Inflammatory macrophage (primary cell): ENCODE results near the gene APAF1.
"Not testable (repeated sequence)": the region's sequence is repeated elsewhere in the genome, so short reads cannot be mapped to it uniquely, and the experiment has no call there.

Experiments used
- DNase-seq, 2 donors: peaks; one replicate each; pipeline ENCODE4 v3.0.0-alpha.2; 2020 to 2022

The APAF1 gene

GRCh38 chr12:98730412-98730811, 85.3 kb downstream of the APAF1 start:
- no peak for DNase-seq

GRCh38 chr12:98733667-98734350, 88.7 kb downstream of the APAF1 start:
- DNase-seq = no peak

- DNase-seq = no peak
These were observed 90.7 kb downstream of the APAF1 start for GRCh38 chr12:98735821-98736220.

- no peak for DNase-seq
These were observed 91.5 kb downstream of the APAF1 start for GRCh38 chr12:98736352-98737321.

GRCh38 chr12:98737322-98737712, 92.2 kb downstream of the APAF1 start:
- DNase-seq = no peak

- no peak for DNase-seq
These were observed 92.9 kb downstream of the APAF1 start for GRCh38 chr12:98738002-98738401.

- DNase-seq = no peak
These were observed 93.4 kb downstream of the APAF1 start for GRCh38 chr12:98738539-98738938.

GRCh38 chr12:98740751-98741150, 95.7 kb downstream of the APAF1 start:
- no peak for DNase-seq

GRCh38 chr12:98741196-98741555, 96.1 kb downstream of the APAF1 start:
- no peak for DNase-seq

GRCh38 chr12:98741556-98742265, 96.6 kb downstream of the APAF1 start:
- DNase-seq = no peak

GRCh38 chr12:98743362-98743953, 98.4 kb downstream of the APAF1 start:
- DNase-seq = peak; percentile 26 to 31

GRCh38 chr12:98744680-98745079, 99.6 kb downstream of the APAF1 start:
- no peak for DNase-seq

- DNase-seq = peak; percentile 4 to 26
These were observed 100.7 kb downstream of the APAF1 start for GRCh38 chr12:98745578-98746391.

GRCh38 chr12:98748463-98748862, 103.4 kb downstream of the APAF1 start:
- no peak for DNase-seq

- DNase-seq = no peak
These were observed 105.4 kb downstream of the APAF1 start for GRCh38 chr12:98750511-98750910.

GRCh38 chr12:98751580-98752115, 106.6 kb downstream of the APAF1 start:
- no peak for DNase-seq

- DNase-seq = no peak
These were observed 107.6 kb downstream of the APAF1 start for GRCh38 chr12:98752726-98753125.

- no peak for DNase-seq
These were observed 109.0 kb downstream of the APAF1 start for GRCh38 chr12:98754095-98754494.

GRCh38 chr12:98755855-98756254, 110.8 kb downstream of the APAF1 start:
- DNase-seq = not testable (repeated sequence)

GRCh38 chr12:98757455-98757854, 112.4 kb downstream of the APAF1 start:
- DNase-seq = no peak

- no peak for DNase-seq
These were observed 113.2 kb downstream of the APAF1 start for GRCh38 chr12:98758331-98758730.

- no peak for DNase-seq
These were observed 118.6 kb downstream of the APAF1 start for GRCh38 chr12:98763656-98764055.
